Large intestine (tissue), 3 donors: ENCODE data around the gene CCM2. TPM values are rescaled to one million over a fixed set of nuclear protein-coding genes. Genes with fewer than 3 reads are reported as not detected.

Source experiments
- DNase-seq, 2 donors: peaks; one replicate each; pipeline versions ENCODE4 v3.0.0 to v3.0.0-alpha.2; 2013
- H3K27ac ChIP-seq: one replicate; pipeline ENCODE4 v1.5.1; 2013; ENCODE audit warnings: low read length
- H3K27me3 ChIP-seq: 2 replicates; pipeline ENCODE4 v1.6.1; 2013; ENCODE audit warnings: low read length; ENCODE audit not compliant: control insufficient read depth, insufficient read depth
- H3K36me3 ChIP-seq: 2 replicates; pipeline ENCODE4 v1.6.1; 2013; ENCODE audit warnings: low read length; ENCODE audit not compliant: control insufficient read depth, insufficient read depth
- H3K4me1 ChIP-seq: one replicate; pipeline ENCODE4 v1.6.1; 2013; ENCODE audit warnings: low read length; ENCODE audit not compliant: control insufficient read depth, insufficient read depth
- H3K4me3 ChIP-seq: one replicate; pipeline ENCODE4 v1.5.1; 2013; ENCODE audit warnings: low read length
- H3K9me3 ChIP-seq: one replicate; pipeline ENCODE4 v1.6.1; 2013; ENCODE audit warnings: mild to moderate bottlenecking, low read depth, low read length, moderate library complexity; ENCODE audit not compliant: control insufficient read depth
- WGBS: methylation state at CpG from one replicate; pipeline ENCODE4 v1.1.5; 2013; ENCODE audit warnings: low lambda C conversion rate; ENCODE audit not compliant: insufficient coverage; 5-methylcytosine and 5-hydroxymethylcytosine counted together
- polyA plus RNA-seq: library from polyadenylated mRNA; unstranded; fragments of 120-200 nt; gene quantifications from one replicate; pipeline ENCODE4 v1.2.1, GENCODE V29; 2013

The CCM2 gene
- polyA plus RNA-seq, 1 donor: 19.5 TPM

DNA sequence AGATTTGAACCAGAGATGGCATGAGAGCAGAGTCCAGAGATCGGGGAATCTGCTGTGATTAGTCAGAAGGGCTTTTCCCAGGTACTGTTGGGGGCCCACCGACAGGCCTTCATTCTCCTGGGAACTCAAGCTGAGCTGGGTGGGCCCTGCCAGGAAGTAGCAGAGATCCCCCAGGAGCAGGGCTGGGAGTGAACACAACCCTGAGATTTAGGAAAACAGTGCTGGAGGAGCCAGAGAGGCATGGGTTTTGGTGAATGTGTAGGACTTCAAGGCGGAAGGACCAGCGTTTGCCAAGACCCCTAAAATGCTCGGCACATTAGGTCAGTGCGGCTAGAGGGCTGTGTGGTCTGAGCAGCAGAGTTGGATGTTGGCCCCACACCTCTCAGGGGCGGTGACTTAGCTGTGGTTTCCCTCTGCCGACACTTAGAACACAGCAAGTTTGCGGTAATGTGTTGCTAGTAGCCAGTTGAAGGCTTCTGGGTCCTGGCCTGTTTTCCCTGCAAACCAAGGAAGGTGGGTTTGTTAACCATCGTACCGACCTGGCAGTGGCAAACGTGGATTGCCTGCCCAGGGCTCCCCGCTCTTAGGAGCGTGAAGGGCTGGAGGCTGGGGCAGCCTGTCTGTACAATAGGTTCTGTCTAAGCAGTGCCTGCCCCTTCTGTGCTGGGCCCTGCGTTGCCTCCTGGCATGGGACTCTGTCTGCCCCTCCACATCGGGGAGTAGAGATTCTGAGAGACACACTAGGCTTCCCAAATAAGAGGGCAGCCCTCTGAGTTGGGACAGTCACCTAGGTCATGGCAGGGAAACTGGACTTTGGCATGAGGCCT, 74.7 kb downstream of the CCM2 start:
- Histone ChIP-seq H3K27ac (no peak overlapping the region), H3K4me1 (no peaks in the 10 kb centered on the region), H3K27me3 (no peaks in the 10 kb centered on the region), H3K36me3 (peaks cover 63% of the 10 kb centered on the region), H3K4me3 (no peak overlapping the region), H3K9me3 (no peaks in the 10 kb centered on the region)
- no CpG with 5 or more reads among the region's 16 CpGs for WGBS
- no peak for DNase-seq

DNA sequence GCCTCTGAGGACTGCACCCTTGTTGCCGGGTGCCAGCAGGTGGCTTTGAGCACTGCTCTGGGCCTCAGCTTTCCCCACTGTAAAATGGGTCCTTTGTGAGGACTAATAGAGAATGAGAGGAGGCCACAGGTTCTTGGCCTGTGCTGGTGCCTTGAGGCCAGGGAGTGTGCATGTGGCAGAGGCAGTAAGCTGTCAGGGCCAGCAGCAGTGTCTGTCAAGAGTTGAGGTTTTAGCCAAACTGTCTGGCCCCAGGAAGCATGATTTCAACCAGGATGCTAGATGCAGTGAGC, 75.3 kb downstream of the CCM2 start:
- Histone ChIP-seq H3K27ac (no peak overlapping the region), H3K9me3 (no peaks in the 10 kb centered on the region), H3K4me3 (no peak overlapping the region), H3K36me3 (peaks cover 57% of the 10 kb centered on the region), H3K4me1 (no peaks in the 10 kb centered on the region), H3K27me3 (no peaks in the 10 kb centered on the region)
- WGBS: no CpG with 5 or more reads among the region's 1 CpG
- DNase-seq: no peak

DNA sequence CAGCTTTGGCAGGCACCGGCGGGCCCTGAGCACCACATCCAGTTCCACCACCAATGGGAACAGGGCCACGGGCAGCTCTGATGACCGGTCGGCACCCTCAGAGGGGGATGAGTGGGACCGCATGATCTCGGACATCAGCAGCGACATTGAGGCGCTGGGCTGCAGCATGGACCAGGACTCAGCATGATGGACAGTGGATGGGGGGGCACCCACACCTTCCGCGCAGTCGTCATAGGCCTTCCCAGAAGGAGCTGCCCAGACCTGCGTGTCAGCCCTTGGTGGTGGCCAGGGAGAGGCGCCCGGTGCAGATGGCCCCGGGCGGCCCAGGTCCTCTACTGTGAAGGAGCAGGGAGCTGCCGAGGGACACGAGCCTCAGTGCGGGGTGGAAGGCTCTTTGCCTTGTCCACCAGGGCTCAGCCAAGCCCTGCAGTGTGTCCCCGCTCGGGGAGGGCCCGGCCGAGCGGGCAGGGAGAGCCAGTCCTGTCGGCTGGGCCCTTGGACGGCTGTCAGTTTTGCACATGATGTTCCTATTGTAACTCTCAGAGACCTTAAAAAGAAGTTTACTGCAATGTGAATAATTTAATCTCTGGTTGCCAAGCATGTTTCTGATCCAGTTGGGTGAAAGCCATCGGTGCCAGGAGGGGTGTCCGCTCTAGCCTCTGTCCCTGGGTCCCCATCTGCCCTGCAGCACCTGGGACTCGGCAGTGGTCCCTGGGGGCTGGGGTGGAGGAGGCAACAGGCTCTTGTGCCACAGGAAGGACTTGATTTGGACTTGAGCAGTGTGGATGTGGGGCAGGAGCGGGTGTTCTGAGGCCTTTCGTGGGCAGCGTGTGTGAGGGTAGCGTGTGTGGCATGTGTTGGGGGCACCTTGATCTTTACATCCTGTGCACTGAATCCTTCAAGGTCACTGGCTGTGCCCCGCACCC, 76.1 kb downstream of the CCM2 start:
- no peak for DNase-seq
- no peak overlapping the region for H3K4me3 ChIP-seq
- no peaks in the 10 kb centered on the region for H3K4me1 ChIP-seq
- no peaks in the 10 kb centered on the region for H3K27me3 ChIP-seq
- no CpG with 5 or more reads among the region's 35 CpGs for WGBS
- no peaks in the 10 kb centered on the region for H3K9me3 ChIP-seq
- peaks cover 57% of the 10 kb centered on the region for H3K36me3 ChIP-seq
- H3K27ac ChIP-seq: no peak overlapping the region

GRCh38 chr7:45076946-45077345, 76.9 kb downstream of the CCM2 start:
- no CpG with 5 or more reads among the region's 5 CpGs for WGBS
- Histone ChIP-seq H3K9me3 (no peaks in the 10 kb centered on the region), H3K36me3 (peaks cover 49% of the 10 kb centered on the region), H3K4me3 (no peak overlapping the region), H3K27ac (no peak overlapping the region), H3K27me3 (no peaks in the 10 kb centered on the region), H3K4me1 (no peaks in the 10 kb centered on the region)
- no peak for DNase-seq

DNA sequence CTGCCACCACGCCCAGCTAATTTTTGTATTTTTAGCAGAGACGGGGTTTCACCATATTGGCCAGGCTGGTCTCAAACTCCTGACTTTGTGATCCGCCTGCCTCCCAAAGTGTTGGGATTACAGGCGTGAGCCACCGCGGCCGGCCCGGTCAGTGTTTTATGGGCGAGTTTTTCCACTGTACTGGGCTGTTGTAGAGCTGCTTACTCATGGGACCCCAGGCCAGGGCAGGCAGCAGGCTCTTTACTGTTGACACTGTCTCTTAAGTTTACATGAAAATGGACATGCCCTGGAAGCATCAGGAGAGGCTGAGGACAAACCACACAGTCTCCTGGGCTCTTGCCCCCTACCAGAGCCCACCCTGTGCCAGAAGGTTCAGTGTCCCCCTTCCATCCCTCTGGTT, 77.6 kb downstream of the CCM2 start:
- DNase-seq: no peak
- H3K4me1 ChIP-seq: no peaks in the 10 kb centered on the region
- peaks cover 43% of the 10 kb centered on the region for H3K36me3 ChIP-seq
- no peak overlapping the region for H3K4me3 ChIP-seq
- H3K9me3 ChIP-seq: no peaks in the 10 kb centered on the region
- no peak overlapping the region for H3K27ac ChIP-seq
- H3K27me3 ChIP-seq: no peaks in the 10 kb centered on the region
- WGBS: no CpG with 5 or more reads among the region's 9 CpGs

- peaks cover 37% of the 10 kb centered on the region for H3K36me3 ChIP-seq
- no peak overlapping the region for H3K27ac ChIP-seq
- no peaks in the 10 kb centered on the region for H3K4me1 ChIP-seq
- H3K4me3 ChIP-seq: no peak overlapping the region
- DNase-seq: no peak
- WGBS: 90% methylated on average over 6 of the region's 8 CpGs
- no peaks in the 10 kb centered on the region for H3K27me3 ChIP-seq
- H3K9me3 ChIP-seq: no peaks in the 10 kb centered on the region
These were observed 78.2 kb downstream of the CCM2 start for GRCh38 chr7:45078125-45078681.

DNA sequence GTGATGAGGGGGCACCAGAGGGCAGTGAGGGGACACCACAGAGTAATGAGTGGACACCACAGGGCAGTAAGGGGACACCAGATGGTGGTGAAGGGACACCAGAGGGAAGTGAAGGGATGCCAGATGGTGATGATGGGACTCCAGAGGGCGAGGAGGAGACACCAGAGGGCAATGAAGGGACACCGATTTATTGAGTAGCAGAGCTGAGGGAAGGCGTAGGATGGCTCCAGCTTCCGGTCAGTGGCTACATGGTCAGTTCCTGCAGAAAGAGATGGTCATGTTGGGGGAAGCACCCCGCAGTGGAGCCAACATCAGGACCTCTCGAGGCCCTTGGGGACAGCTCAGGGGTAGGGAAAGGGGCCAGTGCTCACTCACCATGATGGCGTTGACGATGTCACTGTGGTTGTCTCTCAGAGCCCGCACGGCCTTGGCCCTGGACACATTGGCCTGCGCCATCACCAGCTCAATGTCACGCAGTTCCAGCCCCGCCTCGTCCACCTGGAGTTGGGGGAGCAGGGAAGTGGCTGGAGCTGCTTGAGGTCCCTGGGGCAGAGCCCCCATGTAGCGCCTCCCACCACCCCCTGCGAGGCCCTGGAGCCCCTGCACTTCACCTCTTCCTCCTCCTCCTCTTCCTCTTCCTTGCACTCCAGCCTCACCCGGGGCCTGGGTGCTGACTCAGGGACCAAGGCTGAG, 80.4 kb downstream of the CCM2 start:
- DNase-seq: no peak
- Histone ChIP-seq H3K27ac (no peak overlapping the region), H3K4me3 (no peak overlapping the region), H3K27me3 (no peaks in the 10 kb centered on the region), H3K36me3 (peaks cover 15% of the 10 kb centered on the region), H3K9me3 (no peaks in the 10 kb centered on the region), H3K4me1 (no peaks in the 10 kb centered on the region)
- no CpG with 5 or more reads among the region's 17 CpGs for whole genome bisulfite sequencing

DNA sequence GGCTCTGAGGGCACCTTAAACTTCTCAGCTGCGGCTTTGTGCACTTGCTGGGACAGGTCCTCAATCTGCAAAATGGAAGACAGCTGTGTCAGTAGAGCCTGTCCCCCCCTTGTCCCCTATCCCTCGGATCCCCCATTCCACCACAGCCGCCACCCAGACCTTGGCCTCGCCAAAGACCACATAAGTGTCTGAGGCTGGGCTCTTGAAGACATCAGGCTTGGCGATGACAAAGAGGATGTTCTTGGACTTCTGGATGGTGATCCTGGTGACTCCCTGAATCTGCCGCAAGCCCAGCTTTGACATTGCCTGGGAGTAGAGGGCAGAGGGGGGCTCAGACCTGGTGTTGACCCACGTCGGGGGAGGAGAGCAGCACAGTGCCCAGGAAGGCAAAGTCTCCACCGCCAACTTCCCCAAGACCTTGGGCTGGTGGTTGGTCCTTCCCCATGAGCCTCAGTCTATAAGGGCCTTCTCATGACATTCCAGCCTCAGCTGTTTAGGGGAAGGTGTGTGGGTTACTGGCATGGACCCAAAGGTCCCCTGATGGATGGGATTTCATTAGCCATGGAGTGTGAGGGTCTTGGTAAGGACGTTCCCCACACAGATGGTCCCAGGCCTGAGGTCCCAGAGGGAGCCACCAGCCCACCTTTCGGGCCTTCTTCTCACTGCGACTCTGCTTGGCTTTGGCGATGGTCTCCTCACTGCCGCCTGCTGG, 81.1 kb downstream of the CCM2 start:
- H3K27me3 ChIP-seq: no peaks in the 10 kb centered on the region
- no peak for DNase-seq
- H3K9me3 ChIP-seq: no peaks in the 10 kb centered on the region
- H3K36me3 ChIP-seq: peaks cover 8% of the 10 kb centered on the region
- no peak overlapping the region for H3K27ac ChIP-seq
- no CpG with 5 or more reads among the region's 14 CpGs for WGBS
- H3K4me1 ChIP-seq: no peaks in the 10 kb centered on the region
- H3K4me3 ChIP-seq: no peak overlapping the region

DNA sequence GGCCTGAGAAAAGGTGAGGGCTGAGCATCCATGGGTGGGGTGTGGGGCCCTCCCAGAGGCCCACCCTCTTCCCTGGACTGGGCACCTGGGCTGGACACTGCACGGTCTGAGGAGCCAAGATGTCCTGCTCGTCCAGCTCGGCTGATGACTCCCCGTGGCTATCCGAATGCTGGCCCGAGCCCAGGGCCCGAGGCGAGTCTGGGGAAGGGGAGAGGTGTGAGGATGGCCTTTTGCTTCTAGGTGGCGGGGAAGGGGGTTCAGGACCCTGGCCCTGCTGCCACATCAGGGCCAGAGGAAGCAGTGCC, 81.6 kb downstream of the CCM2 start:
- no peaks in the 10 kb centered on the region for H3K4me1 ChIP-seq
- no peak for DNase-seq

More for the DNA sequence above, 81.6 kb downstream of the CCM2 start:
- Histone ChIP-seq H3K36me3 (peaks cover 4% of the 10 kb centered on the region), H3K9me3 (no peaks in the 10 kb centered on the region), H3K4me3 (no peak overlapping the region), H3K27me3 (no peaks in the 10 kb centered on the region), H3K27ac (no peak overlapping the region)
- WGBS: no CpG with 5 or more reads among the region's 9 CpGs
